ENCODE measurements around the gene SPART. TPM values are rescaled to one million over a fixed set of nuclear protein-coding genes. Genes with fewer than 3 reads are reported as not detected.

SPART gene
- total RNA-seq, 2 experiments from 2014 or later = 23.6 to 24.0 TPM

GRCh38 chr13:36362251-36362650, 16.1 kb upstream of the SPART start:
- Mint-ChIP-seq H3K27me3 (peaks cover 2% of the 10 kb centered on the region), H3K4me3 (no peak overlapping the region), H3K9me3 (no peaks in the 10 kb centered on the region), H3K27ac (no peak overlapping the region), H3K4me1 (no peaks in the 10 kb centered on the region), H3K36me3 (ENCODE audit: low read depth) (no peaks in the 10 kb centered on the region)
- CTCF ChIA-PET = no interaction called here
- no peak for DNase-seq
- POLR2A ChIA-PET = no interaction called here

GRCh38 chr13:36360903-36361302, 14.7 kb upstream of the SPART start:
- no peak for DNase-seq
- H3K4me1 Mint-ChIP-seq = no peaks in the 10 kb centered on the region
- no peak overlapping the region for H3K27ac Mint-ChIP-seq
- H3K27me3 Mint-ChIP-seq = peaks cover 2% of the 10 kb centered on the region
- ChIA-PET POLR2A (interaction anchor here (0.6 kb wide), 1 partner anchor 441 kb away, joined by 3 read pairs; no protein-coding TSS in a partner anchor), CTCF (no interaction called here)
- H3K9me3 Mint-ChIP-seq = no peaks in the 10 kb centered on the region
- H3K4me3 Mint-ChIP-seq = no peak overlapping the region
- no peaks in the 10 kb centered on the region for H3K36me3 Mint-ChIP-seq (ENCODE audit: low read depth)

GRCh38 chr13:36359301-36359950, 13.2 kb upstream of the SPART start:
- Mint-ChIP-seq H3K27me3 (peaks cover 2% of the 10 kb centered on the region), H3K27ac (no peak overlapping the region), H3K4me3 (no peak overlapping the region), H3K4me1 (peaks cover 5% of the 10 kb centered on the region), H3K9me3 (no peaks in the 10 kb centered on the region), H3K36me3 (ENCODE audit: low read depth) (no peaks in the 10 kb centered on the region)
- CTCF ChIA-PET = no interaction called here
- DNase-seq = no peak
- POLR2A ChIA-PET = no interaction called here

GRCh38 chr13:36358175-36358718, 12.1 kb upstream of the SPART start:
- Mint-ChIP-seq H3K4me3 (no peak overlapping the region), H3K27me3 (peaks cover 2% of the 10 kb centered on the region), H3K36me3 (ENCODE audit: low read depth) (no peaks in the 10 kb centered on the region), H3K4me1 (peaks cover 5% of the 10 kb centered on the region), H3K27ac (no peak overlapping the region), H3K9me3 (no peaks in the 10 kb centered on the region)
- CTCF ChIA-PET = interaction anchor here (1.3 kb wide), 1 partner anchor 11 kb away, joined by 3 read pairs; no protein-coding TSS in a partner anchor
- DNase-seq = no peak
- POLR2A ChIA-PET = no interaction called here

GRCh38 chr13:36357692-36358091, 11.5 kb upstream of the SPART start:
- Mint-ChIP-seq H3K27me3 (peaks cover 2% of the 10 kb centered on the region), H3K9me3 (no peaks in the 10 kb centered on the region), H3K4me1 (peaks cover 5% of the 10 kb centered on the region), H3K27ac (no peak overlapping the region), H3K4me3 (no peak overlapping the region), H3K36me3 (ENCODE audit: low read depth) (no peaks in the 10 kb centered on the region)
- CTCF ChIA-PET = interaction anchor here (1.3 kb wide), 1 partner anchor 11 kb away, joined by 3 read pairs; no protein-coding TSS in a partner anchor
- POLR2A ChIA-PET = no interaction called here
- no peak for DNase-seq

- POLR2A ChIA-PET = no interaction called here
- CTCF ChIA-PET = interaction anchor here (1.3 kb wide), 1 partner anchor 10 kb away, joined by 3 read pairs; no protein-coding TSS in a partner anchor
- H3K9me3 Mint-ChIP-seq = no peaks in the 10 kb centered on the region
- DNase-seq = no peak
- peaks cover 2% of the 10 kb centered on the region for H3K27me3 Mint-ChIP-seq
- H3K36me3 Mint-ChIP-seq (ENCODE audit: low read depth) = no peaks in the 10 kb centered on the region
- H3K4me3 Mint-ChIP-seq = no peak overlapping the region
- H3K27ac Mint-ChIP-seq = no peak overlapping the region
- H3K4me1 Mint-ChIP-seq = peaks cover 5% of the 10 kb centered on the region
These were observed 11.0 kb upstream of the SPART start for GRCh38 chr13:36357231-36357630.

- peaks cover 5% of the 10 kb centered on the region for H3K4me1 Mint-ChIP-seq
- ChIA-PET POLR2A (no interaction called here), CTCF (interaction anchor here (0.6 to 1.7 kb wide), 2 partner anchors 9 to 177 kb away, joined by 3 to 7 read pairs; no protein-coding TSS in a partner anchor)
- H3K4me3 Mint-ChIP-seq = no peak overlapping the region
- H3K9me3 Mint-ChIP-seq = no peaks in the 10 kb centered on the region
- no peaks in the 10 kb centered on the region for H3K36me3 Mint-ChIP-seq (ENCODE audit: low read depth)
- no peak for DNase-seq
- peaks cover 2% of the 10 kb centered on the region for H3K27me3 Mint-ChIP-seq
- no peak overlapping the region for H3K27ac Mint-ChIP-seq
These were observed 9.9 kb upstream of the SPART start for GRCh38 chr13:36356058-36356457.

- Mint-ChIP-seq H3K4me1 (peaks cover 5% of the 10 kb centered on the region), H3K36me3 (ENCODE audit: low read depth) (no peaks in the 10 kb centered on the region), H3K9me3 (no peaks in the 10 kb centered on the region), H3K27me3 (peaks cover 2% of the 10 kb centered on the region), H3K27ac (no peak overlapping the region), H3K4me3 (no peak overlapping the region)
- CTCF ChIA-PET = interaction anchor here (0.6 to 1.7 kb wide), 2 partner anchors 9 to 177 kb away, joined by 3 to 7 read pairs; no protein-coding TSS in a partner anchor
- no peak for DNase-seq
- POLR2A ChIA-PET = no interaction called here
These were observed 9.4 kb upstream of the SPART start for GRCh38 chr13:36355632-36356031.

GRCh38 chr13:36354842-36355623, 8.8 kb upstream of the SPART start:
- Mint-ChIP-seq H3K4me1 (peaks cover 5% of the 10 kb centered on the region), H3K36me3 (ENCODE audit: low read depth) (no peaks in the 10 kb centered on the region), H3K4me3 (no peak overlapping the region), H3K9me3 (no peaks in the 10 kb centered on the region), H3K27me3 (no peaks in the 10 kb centered on the region), H3K27ac (no peak overlapping the region)
- DNase-seq = no peak
- ChIA-PET POLR2A (no interaction called here), CTCF (interaction anchor here (0.6 to 1.7 kb wide), 2 partner anchors 8 to 176 kb away, joined by 3 to 7 read pairs; no protein-coding TSS in a partner anchor)

- Mint-ChIP-seq H3K4me1 (peaks cover 5% of the 10 kb centered on the region), H3K36me3 (ENCODE audit: low read depth) (no peaks in the 10 kb centered on the region), H3K27ac (no peak overlapping the region), H3K27me3 (no peaks in the 10 kb centered on the region), H3K9me3 (no peaks in the 10 kb centered on the region), H3K4me3 (no peak overlapping the region)
- CTCF ChIA-PET = no interaction called here
- POLR2A ChIA-PET = no interaction called here
- no peak for DNase-seq
These were observed 6.8 kb upstream of the SPART start for GRCh38 chr13:36353001-36353400.

GRCh38 chr13:36352350-36352749, 6.2 kb upstream of the SPART start:
- no peak overlapping the region for H3K4me3 Mint-ChIP-seq
- POLR2A ChIA-PET = no interaction called here

GRCh38 chr13:36347531-36348210, 1.5 kb upstream of the SPART start:
- no peak overlapping the region for H3K4me3 Mint-ChIP-seq
- peaks cover 13% of the 10 kb centered on the region for H3K27me3 Mint-ChIP-seq
- POLR2A ChIA-PET = interaction anchor here (3.1 kb wide), 1 partner anchor 652 kb away, joined by 10 read pairs; the partner anchor contains the start of genes ALG5 and EXOSC8

More at GRCh38 chr13:36352350-36352749, 6.2 kb upstream of the SPART start:
- Mint-ChIP-seq H3K27me3 (no peaks in the 10 kb centered on the region), H3K9me3 (no peaks in the 10 kb centered on the region), H3K36me3 (ENCODE audit: low read depth) (no peaks in the 10 kb centered on the region), H3K4me1 (peaks cover 5% of the 10 kb centered on the region), H3K27ac (no peak overlapping the region)
- no peak for DNase-seq
- CTCF ChIA-PET = no interaction called here

More at GRCh38 chr13:36347531-36348210, 1.5 kb upstream of the SPART start:
- peaks cover 27% of the 10 kb centered on the region for H3K4me1 Mint-ChIP-seq
- no peak for DNase-seq
- CTCF ChIA-PET = interaction anchor here (1.1 to 2.6 kb wide), 8 partner anchors 16 to 481 kb away, joined by 3 to 28 read pairs (median 6); no protein-coding TSS in a partner anchor
- H3K9me3 Mint-ChIP-seq = no peaks in the 10 kb centered on the region
- H3K27ac Mint-ChIP-seq = no peak overlapping the region
- peaks cover 4% of the 10 kb centered on the region for H3K36me3 Mint-ChIP-seq (ENCODE audit: low read depth)

All from activated CD4-positive, alpha-beta memory T cell treated with anti-CD3 and anti-CD28 coated beads, Interleukin-2, amount 10 ng/mL, durations not matched to agents 7 days and 5 days (primary cell).